HG03097 (cell line): ENCODE data around the gene PC.
"Not testable (repeated sequence)": the region's sequence is repeated elsewhere in the genome, so short reads cannot be mapped to it uniquely, and the experiment has no call there.

Experiments used
- ATAC-seq: cut with Tn5 transposase; IDR thresholded peaks from one replicate; pipeline ENCODE4 v1.9.1; 2021; ENCODE audit not compliant: unreplicated experiment, low FRiP score

Gene PC, protein sequence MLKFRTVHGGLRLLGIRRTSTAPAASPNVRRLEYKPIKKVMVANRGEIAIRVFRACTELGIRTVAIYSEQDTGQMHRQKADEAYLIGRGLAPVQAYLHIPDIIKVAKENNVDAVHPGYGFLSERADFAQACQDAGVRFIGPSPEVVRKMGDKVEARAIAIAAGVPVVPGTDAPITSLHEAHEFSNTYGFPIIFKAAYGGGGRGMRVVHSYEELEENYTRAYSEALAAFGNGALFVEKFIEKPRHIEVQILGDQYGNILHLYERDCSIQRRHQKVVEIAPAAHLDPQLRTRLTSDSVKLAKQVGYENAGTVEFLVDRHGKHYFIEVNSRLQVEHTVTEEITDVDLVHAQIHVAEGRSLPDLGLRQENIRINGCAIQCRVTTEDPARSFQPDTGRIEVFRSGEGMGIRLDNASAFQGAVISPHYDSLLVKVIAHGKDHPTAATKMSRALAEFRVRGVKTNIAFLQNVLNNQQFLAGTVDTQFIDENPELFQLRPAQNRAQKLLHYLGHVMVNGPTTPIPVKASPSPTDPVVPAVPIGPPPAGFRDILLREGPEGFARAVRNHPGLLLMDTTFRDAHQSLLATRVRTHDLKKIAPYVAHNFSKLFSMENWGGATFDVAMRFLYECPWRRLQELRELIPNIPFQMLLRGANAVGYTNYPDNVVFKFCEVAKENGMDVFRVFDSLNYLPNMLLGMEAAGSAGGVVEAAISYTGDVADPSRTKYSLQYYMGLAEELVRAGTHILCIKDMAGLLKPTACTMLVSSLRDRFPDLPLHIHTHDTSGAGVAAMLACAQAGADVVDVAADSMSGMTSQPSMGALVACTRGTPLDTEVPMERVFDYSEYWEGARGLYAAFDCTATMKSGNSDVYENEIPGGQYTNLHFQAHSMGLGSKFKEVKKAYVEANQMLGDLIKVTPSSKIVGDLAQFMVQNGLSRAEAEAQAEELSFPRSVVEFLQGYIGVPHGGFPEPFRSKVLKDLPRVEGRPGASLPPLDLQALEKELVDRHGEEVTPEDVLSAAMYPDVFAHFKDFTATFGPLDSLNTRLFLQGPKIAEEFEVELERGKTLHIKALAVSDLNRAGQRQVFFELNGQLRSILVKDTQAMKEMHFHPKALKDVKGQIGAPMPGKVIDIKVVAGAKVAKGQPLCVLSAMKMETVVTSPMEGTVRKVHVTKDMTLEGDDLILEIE

DNA sequence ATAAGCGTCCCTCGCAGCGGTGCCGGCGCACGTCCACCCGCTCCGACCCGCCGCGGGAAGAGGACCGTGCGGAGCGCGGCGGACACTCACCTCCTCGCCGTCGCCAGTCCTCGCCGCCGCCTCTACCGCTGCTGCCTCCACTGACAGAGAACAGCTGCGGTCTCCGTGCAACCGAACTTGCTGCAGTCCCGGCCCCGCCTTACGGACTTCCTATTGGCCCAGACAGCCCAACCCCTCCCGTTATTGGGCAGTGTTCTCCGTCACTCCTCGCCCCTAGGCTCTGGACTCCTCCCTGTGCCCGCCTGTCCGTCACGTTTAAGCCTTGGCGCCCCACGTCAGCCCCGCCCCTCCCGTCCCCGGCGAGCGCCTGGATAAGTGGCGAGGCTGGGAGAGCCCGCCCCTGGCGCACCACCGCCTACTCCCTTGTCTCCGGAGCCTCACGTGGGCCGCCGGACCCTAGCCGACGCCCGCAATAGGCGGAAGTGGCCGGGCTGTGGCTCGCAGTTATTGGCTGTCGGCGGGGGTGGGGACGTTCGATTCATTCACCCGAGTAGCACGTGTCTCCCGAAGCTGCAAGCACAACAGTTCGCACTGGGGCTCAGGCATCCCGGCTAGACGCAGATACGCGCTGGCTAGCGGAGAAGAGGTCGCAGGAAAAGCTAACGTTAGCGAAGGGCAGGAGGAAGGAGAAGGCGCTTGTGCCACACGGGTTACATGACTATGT lies at the start of gene PC:
Gene PC (minus strand): TSS at position 152 of the 724 bp plus-strand sequence. CDS start 86,224 bp downstream, outside the sequence.
- ATAC-seq: peak; percentile 87

DNA sequence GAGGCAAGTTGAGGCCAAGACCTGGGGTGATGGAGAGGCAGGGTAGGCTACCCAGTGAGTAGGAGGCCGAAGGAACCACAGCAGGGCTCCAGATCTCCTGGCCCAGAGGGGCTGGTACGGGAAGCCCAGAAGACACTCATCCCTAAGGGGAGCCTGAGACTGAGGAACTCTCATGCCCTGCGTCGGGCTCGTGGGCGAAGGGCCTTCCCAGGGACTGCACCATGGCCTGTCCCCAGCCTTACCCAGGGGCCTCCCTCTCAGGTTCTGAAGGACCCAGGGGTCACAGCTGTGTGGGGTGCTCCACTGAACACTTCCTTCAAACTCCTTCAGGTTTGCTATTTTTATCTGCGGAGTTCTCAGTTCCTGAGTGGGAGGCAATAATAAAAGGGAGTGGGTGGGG lies 48.9 kb upstream of the PC start:
- ATAC-seq: no peak

DNA sequence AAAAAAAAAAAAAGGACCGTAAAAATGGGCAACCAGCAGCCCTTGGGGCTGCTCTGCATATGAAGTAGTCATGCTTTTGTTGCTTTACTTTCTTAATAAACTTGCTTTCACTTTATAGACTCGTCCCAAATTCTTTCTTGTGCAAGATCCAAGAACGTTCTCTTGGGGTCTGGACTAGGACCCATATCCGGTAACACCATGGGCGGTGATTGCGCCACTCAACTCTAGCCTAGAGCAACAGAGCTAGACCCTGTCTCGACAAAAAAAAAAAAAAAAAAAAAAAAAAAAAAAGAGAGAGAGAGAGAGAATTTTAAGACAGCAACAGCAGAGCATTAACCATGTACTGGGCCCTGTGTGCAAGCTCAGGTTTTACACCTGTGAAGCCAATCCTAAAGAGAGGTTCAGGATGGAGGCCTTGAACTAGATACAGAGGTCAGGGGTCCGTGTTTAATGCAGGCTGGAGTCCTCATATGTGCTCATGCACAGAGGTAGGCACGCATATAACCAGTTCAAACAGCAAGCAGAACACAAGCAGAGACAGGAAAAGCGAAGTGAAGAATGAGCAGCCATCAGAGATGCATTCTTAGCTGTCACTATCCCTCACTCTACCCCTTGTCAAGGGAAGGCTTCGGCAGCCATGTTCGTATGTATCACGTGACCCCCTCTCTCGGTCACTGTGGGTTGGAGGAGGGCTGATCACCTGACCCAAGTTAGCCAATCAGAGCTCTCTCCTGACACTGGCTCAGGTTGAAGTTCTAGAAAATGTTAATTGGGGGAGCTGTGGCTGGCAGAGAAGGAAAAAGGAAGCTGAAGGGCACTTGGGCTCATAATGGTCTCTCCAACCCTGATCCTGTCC lies 48.1 kb upstream of the PC start:
- no peak for ATAC-seq

DNA sequence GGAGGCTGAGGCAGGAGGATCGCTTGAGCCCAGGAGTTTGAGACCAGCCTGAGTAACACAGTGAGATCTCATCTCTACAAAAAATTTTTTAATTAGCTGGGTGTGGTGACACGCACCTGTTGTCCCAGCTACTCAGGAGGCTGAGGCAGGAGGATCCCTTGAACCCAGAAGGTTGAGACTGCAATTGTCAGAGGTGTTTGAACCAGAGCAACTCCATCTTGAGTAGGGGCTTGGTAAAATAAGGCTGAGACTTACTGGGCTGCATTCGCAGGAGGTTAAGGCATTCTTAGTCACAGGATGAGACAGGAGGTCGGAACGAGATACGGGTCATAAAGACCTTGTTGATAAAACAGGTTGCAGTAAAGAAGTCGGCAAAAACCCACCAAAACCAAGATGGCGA lies 47.0 kb upstream of the PC start:
- not testable (repeated sequence) for ATAC-seq

DNA sequence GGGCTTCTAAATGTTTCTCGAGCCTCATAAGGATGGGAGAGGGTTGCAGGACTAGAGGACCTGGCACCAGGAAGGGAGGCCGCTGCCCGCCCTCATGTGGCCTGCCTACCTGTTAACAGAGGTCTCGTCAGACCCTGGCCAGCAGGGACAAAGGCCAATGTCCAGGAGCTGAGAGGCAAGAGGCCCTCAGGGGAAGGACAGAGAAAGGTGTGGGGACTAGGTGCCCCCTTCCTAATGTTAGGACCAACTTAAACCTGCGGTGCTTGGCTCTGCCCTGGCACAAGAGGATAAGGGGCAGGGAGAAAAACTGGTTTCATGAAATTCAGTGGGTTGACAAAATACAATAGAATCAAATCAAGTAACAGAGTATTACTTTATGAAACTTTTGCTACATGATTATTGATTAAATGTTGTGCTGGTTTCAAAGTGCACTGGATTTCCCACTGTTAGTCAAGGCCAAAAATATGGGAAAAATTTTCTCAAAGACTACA lies 44.8 kb upstream of the PC start:
- no peak for ATAC-seq

DNA sequence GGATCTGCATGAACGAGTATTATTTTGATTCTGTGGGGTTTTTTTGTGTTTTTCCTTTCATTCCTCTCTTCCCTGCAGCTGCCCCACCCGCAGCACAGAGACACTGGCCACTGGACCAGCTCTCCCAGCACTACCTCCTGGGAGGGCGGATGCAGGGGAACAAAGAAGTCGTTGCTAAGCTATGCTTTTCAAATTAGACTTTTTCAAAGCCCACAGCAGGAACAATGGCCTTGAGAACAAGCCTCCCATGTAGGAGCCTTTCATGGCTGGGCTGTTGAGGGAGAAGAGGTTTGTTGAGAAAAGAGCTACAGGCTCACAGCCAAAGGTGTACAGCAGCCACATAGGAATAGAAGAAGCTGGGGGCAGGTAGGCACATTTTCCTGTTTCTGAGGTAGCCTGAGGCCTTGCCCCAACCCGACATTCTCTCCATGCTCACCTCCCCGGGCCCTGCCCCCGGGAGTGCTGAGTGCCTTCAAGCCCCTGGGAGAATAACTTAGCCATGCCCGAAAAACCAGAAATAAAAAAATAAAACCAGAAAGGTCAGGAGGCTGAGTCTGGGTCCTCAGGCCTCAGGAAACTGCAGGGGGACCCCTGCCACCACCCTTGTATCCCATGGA lies 44.2 kb upstream of the PC start:
- no peak for ATAC-seq

DNA sequence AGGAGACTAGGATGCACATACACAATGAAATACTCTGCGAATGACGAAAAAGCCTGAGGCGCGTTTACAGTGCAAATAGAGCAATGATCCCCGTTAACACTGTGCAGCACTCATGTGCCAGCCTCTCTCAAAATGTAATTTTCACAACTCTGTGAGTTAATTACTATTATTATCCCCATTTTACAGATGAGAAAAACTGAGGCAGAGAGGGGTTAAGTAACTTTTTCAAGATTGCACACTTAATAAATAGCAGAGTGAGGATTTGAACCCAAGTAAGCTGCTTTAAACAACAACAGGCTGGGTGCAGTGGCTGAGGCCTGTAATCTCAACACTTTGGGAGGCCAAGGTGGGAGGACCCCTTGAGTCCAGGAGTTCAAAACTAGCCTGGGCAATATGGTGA lies 43.1 kb upstream of the PC start:
- no peak for ATAC-seq

DNA sequence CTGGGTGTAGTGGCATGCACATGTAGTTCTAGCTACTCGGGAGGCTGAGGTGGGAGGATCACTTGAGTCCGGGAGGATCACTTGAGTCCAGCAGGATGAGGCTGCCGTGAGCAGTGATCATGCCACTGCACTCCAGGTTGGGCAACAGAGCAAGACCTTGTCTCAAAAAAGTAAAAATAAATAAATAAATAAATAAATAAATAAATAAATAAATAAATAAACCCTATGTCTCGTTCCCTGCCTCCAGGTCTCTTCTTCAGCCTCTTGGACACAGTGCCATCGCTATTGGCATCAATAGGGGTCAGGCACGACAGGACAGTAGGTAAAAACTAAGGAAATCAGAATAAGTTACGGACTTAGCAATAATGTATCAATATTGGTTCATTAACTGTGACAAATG lies 41.4 kb upstream of the PC start:
- no peak for ATAC-seq

DNA sequence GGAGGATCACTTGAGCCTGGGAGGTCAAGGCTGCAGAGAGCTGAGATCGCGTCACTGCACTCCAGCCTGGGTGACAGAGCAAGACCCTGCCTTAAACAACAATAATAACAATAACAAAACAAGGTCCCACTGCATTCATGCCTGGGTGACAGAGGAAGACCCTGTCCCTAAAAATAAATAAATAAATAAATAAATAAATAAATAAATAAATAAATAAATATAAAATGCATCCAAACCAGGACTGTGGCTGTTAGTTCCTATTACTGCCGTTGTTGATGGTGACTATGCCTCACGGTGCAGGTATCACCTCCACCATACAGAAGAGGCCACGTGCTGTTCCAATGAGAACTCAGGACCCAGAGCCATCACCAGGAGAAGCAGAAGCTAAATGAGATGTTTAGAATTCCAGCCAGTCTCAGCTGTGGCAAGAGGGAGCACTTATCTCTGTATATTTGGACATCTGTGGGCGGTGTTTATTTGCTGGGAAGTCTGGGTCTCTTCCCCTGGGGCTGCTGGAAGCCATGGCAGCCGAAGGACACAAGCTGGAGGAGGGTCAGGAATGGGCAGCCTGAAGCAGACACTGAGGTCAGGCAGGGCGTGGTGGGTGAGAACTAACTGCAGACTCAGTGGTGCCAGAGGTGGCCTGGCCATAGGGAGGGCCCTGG lies 38.6 kb upstream of the PC start:
- no peak for ATAC-seq

DNA sequence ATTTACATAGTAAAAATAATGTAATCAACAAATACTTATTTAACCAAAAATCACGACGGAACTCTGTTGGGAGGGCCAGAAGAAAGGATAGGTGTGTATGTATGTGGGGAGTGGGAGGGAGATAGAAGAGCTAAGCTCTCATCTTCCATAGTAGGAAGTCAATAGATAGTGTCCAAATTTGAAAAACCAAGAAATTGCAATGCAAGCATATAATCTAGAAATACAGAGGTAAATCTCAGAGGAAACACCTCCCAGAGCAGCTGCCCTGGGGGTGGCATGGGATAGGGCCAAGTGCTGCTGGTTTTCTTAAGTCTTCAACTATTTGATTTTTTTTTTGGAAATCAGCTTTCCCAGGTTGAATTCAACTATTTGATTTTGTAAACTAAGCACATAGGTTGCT lies 33.9 kb upstream of the PC start:
- no peak for ATAC-seq

DNA sequence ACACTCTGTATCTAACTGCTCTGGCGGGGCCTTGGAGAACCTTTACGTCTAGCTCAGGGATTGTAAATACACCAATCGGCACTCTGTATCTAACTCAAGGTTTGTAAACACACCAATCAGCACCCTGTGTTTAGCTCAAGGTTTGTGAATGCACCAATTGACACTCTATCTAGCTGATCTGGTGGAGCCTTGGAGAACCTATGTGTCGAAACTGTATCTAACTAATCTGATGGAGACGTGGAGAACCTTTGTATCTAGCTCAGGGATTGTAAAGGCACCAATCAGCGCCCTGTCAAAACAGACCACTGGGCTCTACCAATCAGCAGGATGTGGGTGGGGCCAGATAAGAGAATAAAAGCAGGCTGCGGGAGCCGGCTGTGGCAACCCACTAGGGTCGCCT lies 31.2 kb upstream of the PC start:
- ATAC-seq: not testable (repeated sequence)

DNA sequence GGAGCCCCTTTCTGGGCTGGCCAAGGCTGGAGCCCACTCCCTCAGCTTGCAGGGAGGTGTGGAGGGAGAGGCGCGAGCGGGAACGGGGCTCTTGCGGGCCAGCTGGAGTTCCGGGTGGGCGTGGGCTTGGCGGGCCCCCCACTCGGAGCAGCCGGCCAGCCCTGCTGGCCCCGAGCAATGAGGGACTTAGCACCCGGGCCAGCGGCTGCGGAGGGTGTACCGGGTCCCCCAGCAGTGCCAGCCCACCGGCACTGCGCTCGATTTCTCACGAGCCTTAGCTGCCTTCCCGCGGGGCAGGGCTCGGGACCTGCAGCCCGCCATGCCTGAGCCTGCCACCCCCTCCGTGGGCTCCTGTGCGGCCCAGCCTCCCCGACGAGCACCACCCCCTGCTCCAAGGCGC lies 30.6 kb upstream of the PC start:
- ATAC-seq: not testable (repeated sequence)

DNA sequence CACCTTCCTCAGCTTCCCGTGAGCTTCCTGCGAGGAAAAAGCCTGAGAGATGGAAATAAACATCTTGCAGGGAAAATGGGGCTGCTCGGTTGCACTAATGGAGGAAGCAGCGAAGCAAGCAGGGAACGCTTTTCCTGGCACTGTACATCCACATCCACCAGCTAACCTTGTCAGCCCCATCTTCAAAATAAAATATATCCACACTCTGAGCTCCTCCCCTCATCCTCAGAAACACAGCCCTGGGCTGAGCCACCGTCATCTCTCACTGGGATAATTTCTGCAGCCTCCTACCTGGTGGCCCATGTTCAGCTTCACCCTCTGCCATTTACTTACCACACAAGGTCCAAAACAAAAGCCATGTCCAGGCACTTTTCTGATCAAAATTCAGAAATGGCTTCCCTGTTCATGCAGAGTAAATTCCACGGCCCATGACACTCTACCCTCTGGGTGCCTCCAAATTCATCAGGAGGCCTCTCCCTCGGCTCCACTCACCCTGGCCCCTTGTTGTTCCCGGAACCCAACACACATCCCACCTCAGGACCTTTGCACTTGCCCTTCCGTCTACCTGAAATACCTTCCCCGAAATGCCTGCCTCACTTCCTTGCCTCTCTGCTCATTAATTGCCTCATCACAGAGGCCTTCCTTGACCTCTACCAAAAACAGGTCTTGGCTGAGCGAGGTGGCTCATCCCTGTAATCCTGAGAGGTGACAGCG lies 29.9 kb upstream of the PC start:
- ATAC-seq: no peak

DNA sequence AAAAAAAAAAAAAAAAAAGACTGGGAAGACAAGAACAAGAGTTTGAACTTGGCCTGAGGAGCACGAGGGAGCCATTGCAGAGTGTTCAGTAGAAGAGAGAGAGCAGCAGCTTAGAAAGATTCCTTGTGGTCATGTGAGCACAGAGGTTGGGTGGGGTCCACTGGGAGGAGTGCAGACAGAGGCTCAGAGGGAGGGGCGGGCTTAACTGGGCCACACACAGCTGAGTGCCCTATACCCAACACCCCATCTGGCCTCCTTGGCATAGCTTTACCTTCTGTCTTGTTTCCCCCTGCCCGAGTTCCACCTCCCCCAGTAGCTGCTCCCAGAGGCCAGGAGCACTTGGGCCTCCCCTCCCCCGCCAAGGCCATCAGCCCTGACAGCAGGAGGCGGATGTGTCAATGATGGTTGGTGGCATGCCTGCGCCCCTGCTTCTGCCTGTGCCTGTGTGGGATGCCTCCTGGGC lies 29.0 kb upstream of the PC start:
- no peak for ATAC-seq

DNA sequence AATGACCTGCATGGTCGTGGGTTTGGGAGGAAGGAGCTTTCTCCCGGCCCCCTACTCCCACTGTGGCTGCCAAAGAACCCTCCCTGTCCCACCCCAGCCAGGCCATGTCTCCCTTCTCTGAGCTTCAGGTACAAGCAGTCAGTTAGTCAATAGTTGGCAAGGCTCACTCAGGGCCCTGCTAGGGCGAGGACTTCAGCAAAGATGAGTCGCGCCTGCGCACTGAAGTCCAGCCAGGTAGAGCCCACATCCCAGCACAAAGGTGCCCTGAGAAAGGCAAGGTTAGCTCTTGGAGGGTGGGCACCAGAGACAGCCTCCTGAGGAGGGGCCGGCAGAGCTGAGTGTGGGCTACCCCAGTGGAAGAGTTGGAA lies 28.0 kb upstream of the PC start:
- no peak for ATAC-seq

DNA sequence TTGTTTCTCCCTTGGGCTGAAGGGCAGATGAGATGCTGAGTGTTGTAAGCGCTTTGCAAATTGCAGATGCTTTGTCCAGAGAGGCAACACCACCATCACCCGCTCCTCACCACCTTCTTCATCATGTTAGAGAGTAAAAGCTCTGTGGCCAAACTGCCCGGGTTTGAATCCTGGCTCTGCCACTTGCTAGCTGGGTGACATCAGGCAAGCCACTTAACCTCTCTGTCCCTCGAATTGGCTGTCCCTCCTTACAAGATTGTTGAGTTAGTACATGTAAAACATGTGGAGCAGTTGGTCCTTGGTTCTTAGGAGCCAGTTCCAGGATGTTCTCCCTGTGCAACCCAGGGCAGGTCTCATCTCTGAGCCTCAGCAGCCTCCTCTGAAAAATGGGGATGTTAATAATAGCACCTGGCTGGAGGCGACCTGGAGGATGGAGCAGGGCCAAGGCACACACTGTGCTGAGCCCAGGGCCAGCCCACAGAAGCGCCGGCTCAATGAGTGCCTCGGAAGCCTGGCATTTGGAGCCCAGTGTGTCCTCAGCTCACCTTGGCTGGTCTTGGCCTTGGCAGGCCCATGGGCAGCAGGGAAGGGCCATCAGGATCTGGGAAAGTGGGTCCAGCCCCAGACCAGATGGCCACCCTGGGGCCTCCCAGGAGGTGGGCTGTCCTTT lies 27.5 kb upstream of the PC start:
- no peak for ATAC-seq

DNA sequence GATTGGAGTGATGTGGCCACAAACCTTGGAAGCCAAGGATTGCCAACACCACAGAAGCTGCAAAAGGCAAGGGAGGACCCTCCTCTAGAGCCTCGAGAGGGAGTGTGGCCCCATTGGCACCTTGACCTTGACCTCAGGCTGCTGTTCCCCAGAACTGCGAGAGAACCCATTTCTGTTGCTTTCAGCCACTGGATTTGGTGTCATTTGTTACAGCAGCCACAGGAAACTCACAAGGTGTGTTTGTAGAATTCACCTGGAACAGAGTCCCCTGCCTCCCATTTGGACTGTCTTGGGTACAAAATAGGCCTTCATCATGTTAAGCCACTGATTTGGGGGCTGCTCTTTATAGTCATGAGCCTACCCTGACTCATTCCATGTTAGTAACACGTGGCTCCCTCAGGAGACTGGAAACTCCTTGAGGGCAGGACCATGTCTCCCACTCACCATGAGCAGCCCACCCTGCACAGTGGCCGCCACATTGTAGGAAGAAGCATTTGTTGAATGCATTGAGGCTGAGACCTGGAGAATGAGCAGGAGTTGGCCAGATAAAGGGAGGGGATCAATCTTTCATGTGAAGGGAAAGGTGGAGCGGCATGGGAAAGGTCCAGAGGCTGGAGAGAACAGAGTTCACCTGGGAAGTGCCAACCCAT lies 25.2 kb upstream of the PC start:
- ATAC-seq: no peak
